Head of caudate nucleus (tissue), 42 donors: ENCODE results near the gene SMARCC2.
A peak's percentile ranks its signal among the peaks of the same experiment; 100 is the strongest.
"Not testable (repeated sequence)": the region's sequence is repeated elsewhere in the genome, so short reads cannot be mapped to it uniquely, and the experiment has no call there.

Experiments used
- DNase-seq, 42 donors: peaks; one replicate each; pipeline versions ENCODE4 v3.0.0 to v3.0.0-alpha.2; 2020 to 2021; ENCODE audit warnings: mixed read lengths in 7 of 42
- intact Hi-C: fragments of 100-400 bp; cut with DNase I; formaldehyde crosslinking; loops from one replicate; pipeline ENCODE4 v1.15.0; 2022

The SMARCC2 gene

GRCh38 chr12:56117778-56118687 is 71.2 kb downstream of the SMARCC2 start, which contains the start of gene ZC3H10:
TSS of gene ZC3H10 (plus strand) at chr12:56118266. CDS start at chr12:56120563, 2,297 bp downstream.
- intact Hi-C loops = loop anchor here (5.0 kb wide), 1 partner anchor 34 kb away; the partner anchor contains the start of gene MYL6B

GRCh38 chr12:56117082-56117706 is 72.1 kb downstream of the SMARCC2 start:
- DNase-seq = not testable (repeated sequence)
- intact Hi-C loops = loop anchor here (5.0 kb wide), 1 partner anchor 35 kb away; the partner anchor contains the start of gene MYL6B

More at GRCh38 chr12:56117778-56118687, 71.2 kb downstream of the SMARCC2 start, which contains the start of gene ZC3H10:
- DNase-seq = peak; percentile 92 to 99 (median 97)

DNA sequence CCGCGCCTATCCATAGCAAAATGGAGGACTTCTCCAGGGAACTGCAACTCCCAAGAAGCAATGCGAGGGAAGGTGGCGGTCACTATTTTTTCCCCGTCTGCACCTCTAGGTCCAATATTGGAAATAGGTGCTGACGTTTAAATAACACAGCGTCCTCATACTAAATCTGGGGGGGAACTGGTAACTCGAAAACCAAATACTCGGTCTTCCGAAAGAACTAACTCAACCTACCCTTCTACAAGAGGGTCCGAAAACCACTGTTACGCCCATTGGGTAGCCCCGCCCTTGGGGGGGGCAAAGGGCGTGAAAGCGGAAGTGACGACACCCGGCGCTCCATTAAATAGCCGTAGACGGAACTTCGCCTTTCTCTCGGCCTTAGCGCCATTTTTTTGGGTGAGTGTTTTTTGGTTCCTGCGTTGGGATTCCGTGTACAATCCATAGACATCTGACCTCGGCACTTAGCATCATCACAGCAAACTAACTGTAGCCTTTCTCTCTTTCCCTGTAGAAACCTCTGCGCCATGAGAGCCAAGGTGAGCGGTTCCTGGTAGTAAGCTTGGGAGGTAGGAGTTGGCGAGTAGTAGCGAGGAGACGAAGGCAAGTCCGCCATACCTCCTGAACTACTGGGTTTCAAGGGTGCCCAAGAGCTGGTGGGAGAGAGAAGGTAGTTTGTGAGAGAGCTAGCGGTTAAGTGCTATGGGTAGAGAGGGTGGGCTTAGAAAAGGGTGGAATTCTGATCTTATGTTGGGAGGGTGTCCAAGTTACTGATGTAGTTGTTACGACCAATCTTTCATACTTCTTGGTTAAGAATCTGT is 72.8 kb downstream of the SMARCC2 start, which contains the start of gene RPL41:
Gene RPL41 (plus strand): TSS at position 367 of the 815 bp plus-strand sequence.
- intact Hi-C loops = loop anchor here (1.0 to 5.0 kb wide), 2 partner anchors 12 to 36 kb away; partner anchors contain the start of genes MYL6B and PA2G4

GRCh38 chr12:56115329-56115728 is 74.0 kb downstream of the SMARCC2 start:
- DNase-seq = peak in 5 of 42 donors; percentile 6 to 30 (median 18)
- intact Hi-C loops = loop anchor here (5.0 kb wide), 1 partner anchor 37 kb away; the partner anchor contains the start of gene MYL6B

More for the DNA sequence above, 72.8 kb downstream of the SMARCC2 start, which contains the start of gene RPL41:
- DNase-seq = peak; percentile 91 to 99 (median 96)

DNA sequence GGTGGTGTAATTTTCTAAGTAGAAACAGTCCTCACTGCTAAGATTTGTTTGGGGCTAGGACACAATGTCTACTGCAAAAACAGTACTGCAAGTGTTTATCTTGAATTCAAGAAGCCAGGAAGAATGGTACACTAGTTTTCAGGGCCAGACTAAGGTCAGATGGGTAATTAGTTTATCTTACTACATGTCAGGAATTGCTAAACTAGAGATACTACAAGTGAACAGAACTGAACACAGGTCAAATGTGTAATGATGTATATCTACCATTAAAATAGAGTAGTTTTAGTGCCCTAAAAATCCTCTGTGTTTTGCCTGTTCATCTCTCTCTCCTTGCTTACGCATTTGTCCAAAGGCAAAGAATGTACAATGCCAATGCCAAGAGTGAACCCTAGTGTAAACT is 75.2 kb downstream of the SMARCC2 start:
- intact Hi-C loops = no loop called here
- DNase-seq = no peak
